ENCODE data around the gene SHCBP1L.

Gene SHCBP1L

GRCh38 chr1:182952677-182953444, at the start of gene SHCBP1L:
Gene SHCBP1L, minus strand, starts transcription at chr1:182953166. Its CDS starts 33 bp downstream, at chr1:182953133.
- in situ Hi-C loops (cut with HindIII; ENCODE audit: low sequenced_read_pairs): no loop called here
- no peak for TF ChIP-seq CTCF (IDR thresholded peaks at IDR 0.05; ENCODE audit: low read depth, low read length)
- H3K4me3 ChIP-seq (ENCODE audit: low read depth, low read length): no peak within 1 kb of the TSS
- DNase-seq (ENCODE audit: low read depth, low spot score): no peak

GRCh38 chr1:183002267-183002666, 49.3 kb upstream of the SHCBP1L start:
- no peak overlapping the region for H3K4me3 ChIP-seq (ENCODE audit: low read depth, low read length)
- no peak for DNase-seq (ENCODE audit: low read depth, low spot score)
- TF ChIP-seq CTCF (IDR thresholded peaks at IDR 0.05; ENCODE audit: low read depth, low read length): no peak
- in situ Hi-C loops (cut with HindIII; ENCODE audit: low sequenced_read_pairs): no loop called here

GRCh38 chr1:183000167-183000962, 47.4 kb upstream of the SHCBP1L start:
- in situ Hi-C loops (cut with HindIII; ENCODE audit: low sequenced_read_pairs): no loop called here
- DNase-seq (ENCODE audit: low read depth, low spot score): no peak
- no peak overlapping the region for H3K4me3 ChIP-seq (ENCODE audit: low read depth, low read length)
- TF ChIP-seq CTCF (IDR thresholded peaks at IDR 0.05; ENCODE audit: low read depth, low read length): no peak

GRCh38 chr1:182998482-182998881, 45.5 kb upstream of the SHCBP1L start:
- in situ Hi-C loops (cut with HindIII; ENCODE audit: low sequenced_read_pairs): no loop called here

GRCh38 chr1:182996816-182997215, 43.9 kb upstream of the SHCBP1L start:
- H3K4me3 ChIP-seq (ENCODE audit: low read depth, low read length): no peak overlapping the region
- DNase-seq (ENCODE audit: low read depth, low spot score): no peak
- in situ Hi-C loops (cut with HindIII; ENCODE audit: low sequenced_read_pairs): no loop called here
- no peak for TF ChIP-seq CTCF (IDR thresholded peaks at IDR 0.05; ENCODE audit: low read depth, low read length)

More at GRCh38 chr1:182998482-182998881, 45.5 kb upstream of the SHCBP1L start:
- TF ChIP-seq CTCF (IDR thresholded peaks at IDR 0.05; ENCODE audit: low read depth, low read length): no peak
- DNase-seq (ENCODE audit: low read depth, low spot score): no peak
- no peak overlapping the region for H3K4me3 ChIP-seq (ENCODE audit: low read depth, low read length)

- no peak for DNase-seq (ENCODE audit: low read depth, low spot score)
- no peak for TF ChIP-seq CTCF (IDR thresholded peaks at IDR 0.05; ENCODE audit: low read depth, low read length)
- H3K4me3 ChIP-seq (ENCODE audit: low read depth, low read length): no peak overlapping the region
- in situ Hi-C loops (cut with HindIII; ENCODE audit: low sequenced_read_pairs): no loop called here
Observed at GRCh38 chr1:182995894-182996293, 42.9 kb upstream of the SHCBP1L start.

All from astrocyte of the spinal cord (primary cell).